NCI-H510A (cell line): ENCODE results near the gene ATP2A1.
"Not testable (repeated sequence)": the region's sequence is repeated elsewhere in the genome, so short reads cannot be mapped to it uniquely, and the experiment has no call there.

ENCODE experiments used
- DNase-seq: peaks from one replicate; lab custom pipeline; 2025; lab: John Stamatoyannopoulos, UW

ATP2A1 gene

GRCh38 chr16:28859326-28859725 is 19.0 kb upstream of the ATP2A1 start:
- DNase-seq: no peak

- DNase-seq: no peak
Measured at GRCh38 chr16:28863929-28864793, 14.1 kb upstream of the ATP2A1 start.

- DNase-seq: no peak
Measured at GRCh38 chr16:28865001-28865688, 13.1 kb upstream of the ATP2A1 start.

GRCh38 chr16:28865722-28866453 is 12.4 kb upstream of the ATP2A1 start:
- DNase-seq: no peak

- DNase-seq: no peak
Measured at GRCh38 chr16:28866454-28866804, 11.9 kb upstream of the ATP2A1 start.

- DNase-seq: no peak
Measured at GRCh38 chr16:28867241-28867640, 11.0 kb upstream of the ATP2A1 start.

- DNase-seq: not testable (repeated sequence)
Measured at GRCh38 chr16:28867646-28868045, 10.6 kb upstream of the ATP2A1 start.

- DNase-seq: no peak
Measured at GRCh38 chr16:28869201-28869600, 9.1 kb upstream of the ATP2A1 start.

- DNase-seq: no peak
Measured at GRCh38 chr16:28872952-28873351, 5.3 kb upstream of the ATP2A1 start.

- no peak for DNase-seq
Measured at GRCh38 chr16:28873543-28874201, 4.6 kb upstream of the ATP2A1 start.

- no peak for DNase-seq
Measured at GRCh38 chr16:28874406-28874805, 3.9 kb upstream of the ATP2A1 start.

- DNase-seq: no peak
Measured at GRCh38 chr16:28875134-28876018, 2.9 kb upstream of the ATP2A1 start.

GRCh38 chr16:28876019-28876659 is 2.1 kb upstream of the ATP2A1 start:
- DNase-seq: no peak

- DNase-seq: no peak
Measured at GRCh38 chr16:28876973-28877654, 1.2 kb upstream of the ATP2A1 start.

- no peak for DNase-seq
Measured at GRCh38 chr16:28877655-28878000, 660 bp upstream of the ATP2A1 start.

- no peak for DNase-seq
Measured at GRCh38 chr16:28879261-28879840, 1.1 kb downstream of the ATP2A1 start.

- DNase-seq: peak; percentile 93
Measured at GRCh38 chr16:28879841-28880588, 1.7 kb downstream of the ATP2A1 start.

- no peak for DNase-seq
Measured at GRCh38 chr16:28880589-28880915, 2.3 kb downstream of the ATP2A1 start.

GRCh38 chr16:28880955-28881354 is 2.7 kb downstream of the ATP2A1 start:
- DNase-seq: no peak
